Calu3 (cell line): ENCODE results near the gene STAM2. TPM values are rescaled to one million over a fixed set of nuclear protein-coding genes. Genes with fewer than 3 reads are reported as not detected.
"Not testable (repeated sequence)": the region's sequence is repeated elsewhere in the genome, so short reads cannot be mapped to it uniquely, and the experiment has no call there.

ENCODE experiments used
- BruUV-seq: library from RNA; stranded (reverse); fragments of 400-500 nt; replicated peaks from 2 replicates; lab custom pipeline; 2021; lab: Mats Ljungman, UMichigan
- CTCF ChIA-PET: fragments of 300-600 bp; sonication (Branson Sonifier 250); formaldehyde crosslinking; loops from one replicate; lab custom pipeline; 2022; ENCODE audit warnings: antibody characterized with exemption; lab: Charles Lee
- DNase-seq: peaks from one replicate; pipeline ENCODE4 v3.0.0; 2022
- H3K27ac Mint-ChIP-seq: one replicate; pipeline ENCODE4 v1.8.0; 2022; ENCODE audit warnings: mixed read lengths; ENCODE audit not compliant: unreplicated experiment
- H3K27me3 Mint-ChIP-seq: one replicate; pipeline ENCODE4 v1.8.0; 2022; ENCODE audit warnings: mixed read lengths; ENCODE audit not compliant: unreplicated experiment
- H3K36me3 Mint-ChIP-seq: one replicate; pipeline ENCODE4 v1.8.0; 2022; ENCODE audit warnings: mild to moderate bottlenecking, moderate library complexity, mixed read lengths; ENCODE audit not compliant: insufficient read depth, unreplicated experiment
- H3K4me1 Mint-ChIP-seq: one replicate; pipeline ENCODE4 v1.8.0; 2022; ENCODE audit warnings: mild to moderate bottlenecking, low read depth, mixed read lengths; ENCODE audit not compliant: unreplicated experiment
- H3K4me3 Mint-ChIP-seq: one replicate; pipeline ENCODE4 v1.8.0; 2022; ENCODE audit warnings: mild to moderate bottlenecking, low read depth, moderate library complexity, mixed read lengths; ENCODE audit not compliant: unreplicated experiment
- H3K9me3 Mint-ChIP-seq: one replicate; pipeline ENCODE4 v1.8.0; 2022; ENCODE audit warnings: low read depth, mixed read lengths; ENCODE audit not compliant: unreplicated experiment
- CTCF ChIP-seq: fragments of 200-600 bp; IDR thresholded peaks from one replicate; pipeline ENCODE4 v1.8.0; 2022; ENCODE audit warnings: antibody characterized with exemption; ENCODE audit not compliant: unreplicated experiment
- intact Hi-C: fragments of 100-400 bp; cut with micrococcal nuclease; formaldehyde crosslinking; loops from one replicate; pipeline ENCODE4 v1.10.0; 2022; ENCODE audit not compliant: unreplicated experiment
- total RNA-seq: library from RNA; stranded (reverse); gene quantifications from 2 replicates; pipeline ENCODE4 v1.2.3, GENCODE V29; 2022

STAM2 gene
- total RNA-seq, 1 experiment from 2014 or later = 28.7 TPM

DNA sequence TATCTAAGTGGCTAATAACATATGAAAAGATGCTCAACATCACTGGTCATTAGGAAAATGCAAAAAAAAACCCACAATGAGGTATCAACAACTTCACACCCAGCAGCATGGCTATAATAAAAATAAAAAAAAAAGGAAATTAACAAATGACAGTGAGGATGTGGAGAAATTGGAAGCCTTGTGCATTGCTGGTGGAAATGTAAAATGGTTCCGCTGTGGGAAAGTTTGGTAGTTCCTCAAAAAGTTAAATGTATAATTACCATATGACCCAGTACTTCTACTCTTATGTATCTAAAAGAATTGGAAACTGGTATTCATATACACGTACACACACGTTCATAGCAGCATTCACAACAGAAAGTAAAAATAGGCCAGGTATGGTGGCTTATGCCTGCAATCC, 61.2 kb downstream of the STAM2 start:
- H3K27me3 Mint-ChIP-seq = no peaks in the 10 kb centered on the region
- intact Hi-C loops = no loop called here
- no peak for DNase-seq
- CTCF ChIA-PET = no interaction called here
- no peak for TF ChIP-seq CTCF
- H3K4me1 Mint-ChIP-seq = no peaks in the 10 kb centered on the region
- BruUV-seq = no TSS peak
- H3K9me3 Mint-ChIP-seq = no peaks in the 10 kb centered on the region
- no peak overlapping the region for H3K27ac Mint-ChIP-seq
- H3K4me3 Mint-ChIP-seq = no peak overlapping the region
- H3K36me3 Mint-ChIP-seq = no peaks in the 10 kb centered on the region

DNA sequence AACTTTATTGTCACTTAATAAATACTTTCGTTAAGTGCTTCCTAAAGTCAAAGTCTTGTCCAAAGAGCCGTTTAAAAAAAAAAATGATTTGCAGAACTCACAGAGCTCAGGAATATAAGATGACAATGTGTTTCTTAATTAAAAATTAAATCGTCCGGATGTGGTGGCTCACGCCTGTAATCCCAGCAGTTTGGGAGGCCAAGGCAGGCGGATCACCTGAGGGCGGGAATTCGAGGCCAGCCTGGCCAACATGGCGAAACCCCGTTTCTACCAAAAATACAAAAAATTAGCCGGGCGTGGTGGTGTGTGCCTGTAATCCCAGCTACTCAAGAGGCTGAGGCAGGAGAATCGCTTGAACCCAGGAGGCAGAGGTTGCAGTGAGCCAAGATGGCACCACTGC, 68.4 kb downstream of the STAM2 start:
- H3K4me1 Mint-ChIP-seq, BruUV-seq, CTCF ChIA-PET, DNase-seq, H3K27ac Mint-ChIP-seq, H3K4me3 Mint-ChIP-seq, H3K9me3 Mint-ChIP-seq, intact Hi-C loops, H3K27me3 Mint-ChIP-seq, H3K36me3 Mint-ChIP-seq: not testable (repeated sequence)

- Mint-ChIP-seq H3K27ac (no peak overlapping the region), H3K9me3 (no peaks in the 10 kb centered on the region), H3K36me3 (no peaks in the 10 kb centered on the region), H3K4me1 (no peaks in the 10 kb centered on the region), H3K4me3 (no peak overlapping the region), H3K27me3 (peaks cover 8% of the 10 kb centered on the region)
- no peak for DNase-seq
- CTCF ChIA-PET = no interaction called here
- intact Hi-C loops = no loop called here
- no TSS peak for BruUV-seq
- TF ChIP-seq CTCF = no peak
These were observed 69.1 kb downstream of the STAM2 start for GRCh38 chr2:152106464-152106863.

DNA sequence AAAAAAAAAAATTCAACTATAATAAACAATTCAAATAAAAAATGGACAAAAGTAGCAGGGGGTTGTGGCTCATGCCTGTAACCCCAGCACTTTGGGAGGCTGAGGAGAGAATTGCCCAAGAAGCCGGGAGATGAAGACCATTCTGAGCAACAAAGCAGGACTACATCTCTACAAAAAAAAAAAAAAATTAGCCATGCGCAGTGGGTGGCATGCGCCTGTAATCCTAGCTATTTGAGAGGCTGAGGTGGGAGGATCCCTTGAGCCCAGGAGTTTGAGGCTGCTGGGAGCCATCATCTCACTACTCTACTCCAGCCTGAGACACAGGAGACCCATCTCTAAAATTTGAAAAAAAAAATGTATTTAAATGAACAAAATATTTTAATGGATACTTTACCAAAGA, 72.3 kb downstream of the STAM2 start:
- TF ChIP-seq CTCF = no peak
- no peaks in the 10 kb centered on the region for H3K9me3 Mint-ChIP-seq
- peaks cover 12% of the 10 kb centered on the region for H3K36me3 Mint-ChIP-seq
- H3K4me3 Mint-ChIP-seq = no peak overlapping the region
- H3K27me3 Mint-ChIP-seq = peaks cover 36% of the 10 kb centered on the region
- intact Hi-C loops = no loop called here
- H3K27ac Mint-ChIP-seq = no peak overlapping the region
- BruUV-seq = no TSS peak
- no peak for DNase-seq
- CTCF ChIA-PET = interaction anchor here (0.6 to 0.7 kb wide), 2 partner anchors 35 to 402 kb away, joined by 4 to 5 read pairs; no protein-coding TSS in a partner anchor
- peaks cover 8% of the 10 kb centered on the region for H3K4me1 Mint-ChIP-seq

DNA sequence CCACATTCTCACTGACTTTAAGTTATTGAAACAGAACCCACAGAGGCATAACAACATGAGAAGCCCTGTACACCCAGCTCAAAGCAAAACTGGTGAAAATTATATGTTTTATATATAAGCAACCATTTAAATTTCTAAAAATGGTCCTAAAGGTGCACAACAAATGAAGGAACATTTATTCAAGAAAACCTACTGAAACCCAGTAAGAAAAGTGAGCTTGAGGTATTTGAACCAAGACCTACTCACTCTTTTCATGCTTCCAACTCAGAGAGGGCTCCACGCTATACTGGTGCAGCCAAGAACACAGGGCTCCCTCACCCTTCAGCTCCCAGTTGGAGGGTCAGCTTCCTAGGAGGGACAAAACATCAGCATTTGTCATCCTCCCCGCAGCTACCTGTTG, 74.6 kb downstream of the STAM2 start:
- Mint-ChIP-seq H3K4me3 (no peak overlapping the region), H3K27me3 (peaks cover 54% of the 10 kb centered on the region), H3K9me3 (no peaks in the 10 kb centered on the region), H3K4me1 (peaks cover 20% of the 10 kb centered on the region), H3K36me3 (peaks cover 18% of the 10 kb centered on the region), H3K27ac (no peak overlapping the region)
- BruUV-seq = no TSS peak
- CTCF ChIA-PET = interaction anchor here (0.9 kb wide), 1 partner anchor 10 kb away, joined by 3 read pairs; no protein-coding TSS in a partner anchor
- no peak for TF ChIP-seq CTCF
- DNase-seq = no peak
- intact Hi-C loops = no loop called here
